A549 (cell line): ENCODE data around the gene RCE1. TPM values are rescaled to one million over a fixed set of nuclear protein-coding genes. Genes with fewer than 3 reads are reported as not detected.

Source experiments
- ATAC-seq, 2 experiments: fragments of 200-7000 bp in 1 of 2; fragments of >200 bp in 1 of 2; cut with Nextera tagmentation in 1 of 2; cut with Tn5 transposase in 1 of 2; 3 replicates each; pipeline versions ENCODE4 v1.8.0 to v1.9.1; 2018 to 2020; ENCODE audit warnings: mild to moderate bottlenecking in 1 of 2, moderate library complexity in 1 of 2
- CTCF ChIA-PET: fragments of 300-600 bp; sonication (Branson Sonifier 250); formaldehyde crosslinking; extraction: SDS; loops from one replicate; lab custom pipeline; 2021; ENCODE audit warnings: antibody characterized with exemption, inconsistent platforms; lab: Yijun Ruan, JAX
- POLR2A ChIA-PET: fragments of 350-600 bp; formaldehyde crosslinking; extraction: SDS; loops from one replicate; lab custom pipeline; 2021; ENCODE audit warnings: antibody characterized with exemption, inconsistent platforms; lab: Yijun Ruan, JAX
- DNase-seq, 2 experiments: peaks; one replicate each; pipeline versions ENCODE4 v3.0.0 to v3.0.0-alpha.2; 2011 to 2016; ENCODE audit warnings: low read depth in 1 of 2, low spot score in 1 of 2
- FAIRE-seq: peaks from 2 replicates; lab custom pipeline; 2011; peaks lifted over from hg19 to GRCh38; lab: Jason Lieb, UNC
- H3K27ac ChIP-seq, 2 experiments: fragments of >200 bp; sonication (Bioruptor Twin); formaldehyde crosslinking; 3 replicates each; pipeline ENCODE4 v1.5.1; 2016 to 2017
- H3K4me1 ChIP-seq: fragments of >200 bp; sonication (Bioruptor Twin); formaldehyde crosslinking; 3 replicates; pipeline ENCODE4 v1.6.1; 2016
- H3K4me2 ChIP-seq: fragments of >200 bp; sonication (Bioruptor Twin); formaldehyde crosslinking; 3 replicates; pipeline ENCODE4 v1.6.1; 2016
- H3K4me3 ChIP-seq: fragments of >200 bp; sonication (Bioruptor Twin); formaldehyde crosslinking; 3 replicates; pipeline ENCODE4 v1.5.1; 2016
- H3K9me3 ChIP-seq: fragments of >200 bp; sonication (Bioruptor Twin); formaldehyde crosslinking; 3 replicates; pipeline ENCODE4 v1.6.1; 2016
- BHLHE40 ChIP-seq: IDR thresholded peaks from 2 replicates; pipeline ENCODE4 v1.6.1; 2012; ENCODE audit warnings: low read depth, low read length, inconsistent platforms
- CEBPB ChIP-seq, 2 experiments: fragments of >200 bp in 1 of 2; sonication (Bioruptor Twin) in 1 of 2; formaldehyde crosslinking in 1 of 2; IDR thresholded peaks; 2 replicates each; pipeline ENCODE4 v1.6.1; 2012 to 2016
- CHD4 ChIP-seq: fragments of 200-600 bp; sonication (generic); IDR thresholded peaks from 2 replicates; pipeline ENCODE4 v1.6.1; 2016; ENCODE audit warnings: antibody characterized with exemption, mild to moderate bottlenecking, borderline replicate concordance
- EHF ChIP-seq: fragments of 250-450 bp; sonication (Bioruptor Pico); IDR thresholded peaks from 2 replicates; pipeline ENCODE4 v1.5.0; 2020; ENCODE audit warnings: mild to moderate bottlenecking
- EHMT2 ChIP-seq: fragments of 200-600 bp; sonication (generic); IDR thresholded peaks from 2 replicates; pipeline ENCODE4 v1.6.1; 2016; ENCODE audit warnings: antibody characterized with exemption, low read depth, mild to moderate bottlenecking, moderate library complexity
- FOSB ChIP-seq: fragments of 250-450 bp; sonication (Bioruptor Pico); IDR thresholded peaks from 2 replicates; pipeline ENCODE4 v1.5.0; 2020; ENCODE audit warnings: mild to moderate bottlenecking, moderate library complexity
- FOXS1 ChIP-seq: fragments of 250-450 bp; sonication (Bioruptor Pico); IDR thresholded peaks from 2 replicates; pipeline ENCODE4 v1.5.0; 2020; ENCODE audit warnings: mild to moderate bottlenecking, moderate library complexity
- HDAC2 ChIP-seq: fragments of 200-600 bp; sonication (generic); IDR thresholded peaks from 2 replicates; pipeline ENCODE4 v1.6.1; 2016
- HOXA7 ChIP-seq: fragments of 250-450 bp; sonication (Bioruptor Pico); IDR thresholded peaks from 2 replicates; pipeline ENCODE4 v1.5.0; 2020; ENCODE audit warnings: mild to moderate bottlenecking, moderate library complexity
- MAFK ChIP-seq: fragments of 450-650 bp; IDR thresholded peaks from 2 replicates; pipeline ENCODE4 v1.6.1; 2014; ENCODE audit not compliant: partially characterized antibody
- NFE2L2 ChIP-seq: fragments of 150-350 bp; conservative IDR thresholded peaks from 2 replicates; pipeline ENCODE4 v1.6.1; 2014; ENCODE audit warnings: low read length
- RARB ChIP-seq: fragments of 250-450 bp; sonication (Bioruptor Pico); IDR thresholded peaks from 2 replicates; pipeline ENCODE4 v1.8.0; 2021; ENCODE audit warnings: mild to moderate bottlenecking, moderate library complexity
- RCOR1 ChIP-seq: fragments of 150-350 bp; IDR thresholded peaks from 2 replicates; pipeline ENCODE4 v1.6.1; 2014; ENCODE audit warnings: antibody characterized with exemption, low read length, low read depth
- RNF2 ChIP-seq: fragments of 200-600 bp; sonication (generic); IDR thresholded peaks from 2 replicates; pipeline ENCODE4 v1.6.1; 2016; ENCODE audit warnings: low read depth, mild to moderate bottlenecking, antibody characterized with exemption, moderate library complexity, borderline replicate concordance
- WGBS: methylation state at CpG from one replicate; pipeline ENCODE4 v1.1.6; 2017; ENCODE audit errors: missing lambda C conversion rate; 5-methylcytosine and 5-hydroxymethylcytosine counted together
- polyA plus RNA-seq, 4 experiments: library from polyadenylated mRNA; depleted of rRNA in 3 of 4; stranded (reverse); fragments of >200 nt; fragmentation: RNase III in 1 of 4; extraction: RNeasy Plus Mini Kit Qiagen cat#74134 plus additional on column Dnase treatment in 1 of 4; gene quantifications; 2 replicates in 3 of 4; 3 replicates in 1 of 4; pipeline ENCODE4 v1.2.3, GENCODE V29; 2011 to 2017
- TF ChIP-seq, protein P1 (sequence below): IDR thresholded peaks from 2 replicates; pipeline ENCODE4 v1.6.1; 2012
- TF ChIP-seq, protein P2 (sequence below): IDR thresholded peaks from 2 replicates; pipeline ENCODE4 v1.6.1; 2012; ENCODE audit warnings: low read depth, borderline replicate concordance
- TF ChIP-seq, protein P3 (sequence below): fragments of >200 bp; sonication (Bioruptor Twin); formaldehyde crosslinking; IDR thresholded peaks from 3 replicates; pipeline ENCODE4 v1.5.1; 2016
- TF ChIP-seq, protein P4 (sequence below): fragments of >200 bp; sonication (Bioruptor Twin); formaldehyde crosslinking; IDR thresholded peaks from 3 replicates; pipeline ENCODE4 v1.6.1; 2016

RCE1 gene
- polyA plus RNA-seq, 2 of the 4 experiments (the other 2 are of a cell fraction) = 20.3 to 23.3 TPM

DNA sequence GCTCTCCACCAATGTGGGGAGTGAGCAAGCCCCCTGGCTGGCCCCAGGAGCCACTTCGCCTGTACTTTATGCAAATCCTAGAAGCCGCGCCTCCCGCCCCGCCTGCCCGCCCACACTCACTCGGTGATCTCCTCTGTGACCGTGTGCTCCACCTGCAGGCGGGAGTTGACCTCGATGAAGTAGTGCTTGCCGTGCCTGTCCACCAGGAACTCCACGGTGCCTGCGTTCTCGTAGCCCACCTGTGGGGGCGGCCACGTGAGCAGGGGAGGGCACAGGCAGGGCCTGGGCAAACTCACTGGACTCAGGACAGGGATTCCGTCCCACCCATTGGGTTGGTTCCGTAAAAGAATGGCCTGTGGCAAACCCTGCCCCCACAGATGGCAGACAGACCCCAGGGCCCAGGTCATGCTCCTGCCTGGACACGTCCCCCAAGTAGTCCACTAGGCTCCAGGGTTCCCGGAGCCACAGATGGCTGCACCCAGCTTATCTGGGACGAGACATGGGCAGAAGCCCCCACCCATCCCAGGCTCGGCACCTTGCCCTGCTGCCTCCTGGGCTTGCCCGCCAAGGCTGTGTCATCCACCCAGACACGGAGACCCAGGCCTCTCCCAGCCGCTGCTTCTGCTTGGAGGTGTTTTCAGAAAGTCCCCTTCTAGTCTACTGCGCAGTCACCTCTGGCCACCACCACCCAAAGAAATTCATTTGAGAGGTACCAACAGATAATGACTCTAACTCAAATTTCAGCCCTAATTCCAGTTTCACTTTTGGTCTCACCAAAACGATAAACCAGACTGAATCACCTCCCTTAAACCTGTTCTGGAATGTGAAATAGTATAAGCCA is 25.7 kb downstream of the RCE1 start (continued):
- TF ChIP-seq, protein P1, sequence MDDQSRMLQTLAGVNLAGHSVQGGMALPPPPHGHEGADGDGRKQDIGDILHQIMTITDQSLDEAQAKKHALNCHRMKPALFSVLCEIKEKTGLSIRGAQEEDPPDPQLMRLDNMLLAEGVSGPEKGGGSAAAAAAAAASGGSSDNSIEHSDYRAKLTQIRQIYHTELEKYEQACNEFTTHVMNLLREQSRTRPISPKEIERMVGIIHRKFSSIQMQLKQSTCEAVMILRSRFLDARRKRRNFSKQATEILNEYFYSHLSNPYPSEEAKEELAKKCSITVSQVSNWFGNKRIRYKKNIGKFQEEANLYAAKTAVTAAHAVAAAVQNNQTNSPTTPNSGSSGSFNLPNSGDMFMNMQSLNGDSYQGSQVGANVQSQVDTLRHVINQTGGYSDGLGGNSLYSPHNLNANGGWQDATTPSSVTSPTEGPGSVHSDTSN = no peak

DNA sequence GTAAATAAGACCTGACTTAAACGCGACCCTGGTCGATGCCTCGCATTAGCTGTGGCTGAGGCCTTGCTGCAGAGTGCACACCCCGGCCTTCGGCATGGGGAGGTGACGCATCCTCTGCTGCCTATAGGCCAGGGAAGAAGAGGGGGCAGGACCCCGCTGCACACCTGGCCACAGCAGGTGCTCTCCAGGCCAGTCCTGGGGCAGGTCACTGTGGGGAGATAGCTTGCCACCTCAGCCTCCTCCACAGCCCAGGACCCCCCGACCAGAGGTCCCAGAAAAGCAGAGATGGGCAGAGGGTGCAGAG is 26.3 kb downstream of the RCE1 start:
- Histone ChIP-seq H3K4me1 (peaks cover 7% of the 10 kb centered on the region), H3K4me2 (no peak overlapping the region), H3K4me3 (no peak overlapping the region), H3K27ac (peak overlapping the region in 1 of 2 experiments; percentile 76; a peak in 1 of 6 replicates), H3K9me3 (no peaks in the 10 kb centered on the region)
- no peak for DNase-seq
- no peak for FAIRE-seq
- no peak for ATAC-seq
- ChIA-PET POLR2A (no interaction called here), CTCF (interaction anchor here (0.9 to 11.6 kb wide), 4 partner anchors 9 to 106 kb away, joined by 3 to 135 read pairs (median 10); partner anchors contain the start of gene C11orf86)
- TF ChIP-seq HOXA7 (CRISPR knock-in tag) = no peak
- TF ChIP-seq CHD4 = no peak
- TF ChIP-seq RCOR1 = no peak
- TF ChIP-seq EHF = no peak
- TF ChIP-seq, protein P2, sequence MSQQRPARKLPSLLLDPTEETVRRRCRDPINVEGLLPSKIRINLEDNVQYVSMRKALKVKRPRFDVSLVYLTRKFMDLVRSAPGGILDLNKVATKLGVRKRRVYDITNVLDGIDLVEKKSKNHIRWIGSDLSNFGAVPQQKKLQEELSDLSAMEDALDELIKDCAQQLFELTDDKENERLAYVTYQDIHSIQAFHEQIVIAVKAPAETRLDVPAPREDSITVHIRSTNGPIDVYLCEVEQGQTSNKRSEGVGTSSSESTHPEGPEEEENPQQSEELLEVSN = no peak
- no peak for TF ChIP-seq NFE2L2
- TF ChIP-seq BHLHE40 = no peak
- no peak for TF ChIP-seq CEBPB (IDR thresholded peaks at IDR 0.05)
- no peak for TF ChIP-seq RARB (CRISPR knock-in tag)
- no peak for TF ChIP-seq MAFK
- no peak for TF ChIP-seq HDAC2
- no peak for TF ChIP-seq FOXS1 (CRISPR knock-in tag)
- TF ChIP-seq, protein P3, sequence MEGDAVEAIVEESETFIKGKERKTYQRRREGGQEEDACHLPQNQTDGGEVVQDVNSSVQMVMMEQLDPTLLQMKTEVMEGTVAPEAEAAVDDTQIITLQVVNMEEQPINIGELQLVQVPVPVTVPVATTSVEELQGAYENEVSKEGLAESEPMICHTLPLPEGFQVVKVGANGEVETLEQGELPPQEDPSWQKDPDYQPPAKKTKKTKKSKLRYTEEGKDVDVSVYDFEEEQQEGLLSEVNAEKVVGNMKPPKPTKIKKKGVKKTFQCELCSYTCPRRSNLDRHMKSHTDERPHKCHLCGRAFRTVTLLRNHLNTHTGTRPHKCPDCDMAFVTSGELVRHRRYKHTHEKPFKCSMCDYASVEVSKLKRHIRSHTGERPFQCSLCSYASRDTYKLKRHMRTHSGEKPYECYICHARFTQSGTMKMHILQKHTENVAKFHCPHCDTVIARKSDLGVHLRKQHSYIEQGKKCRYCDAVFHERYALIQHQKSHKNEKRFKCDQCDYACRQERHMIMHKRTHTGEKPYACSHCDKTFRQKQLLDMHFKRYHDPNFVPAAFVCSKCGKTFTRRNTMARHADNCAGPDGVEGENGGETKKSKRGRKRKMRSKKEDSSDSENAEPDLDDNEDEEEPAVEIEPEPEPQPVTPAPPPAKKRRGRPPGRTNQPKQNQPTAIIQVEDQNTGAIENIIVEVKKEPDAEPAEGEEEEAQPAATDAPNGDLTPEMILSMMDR = no peak
- no peak for TF ChIP-seq EHMT2
- 91% methylated on average over 9 of the region's 9 CpGs for WGBS

DNA sequence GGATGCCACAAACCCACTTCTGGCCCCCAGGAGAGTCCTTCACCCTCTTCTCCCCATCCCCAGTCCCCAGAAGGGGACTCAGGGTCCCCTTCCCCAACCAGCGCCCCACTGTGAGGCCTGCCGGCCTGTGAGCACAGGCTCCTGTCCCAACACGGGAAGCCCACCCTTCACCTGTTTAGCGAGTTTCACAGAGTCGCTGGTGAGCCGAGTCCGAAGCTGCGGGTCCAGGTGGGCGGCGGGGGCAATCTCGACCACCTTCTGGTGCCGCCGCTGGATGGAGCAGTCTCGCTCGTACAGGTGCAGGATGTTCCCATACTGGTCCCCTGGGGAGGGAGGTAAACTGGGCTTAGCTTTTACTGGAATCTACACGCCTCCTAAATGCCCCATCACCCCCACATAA is 26.9 kb downstream of the RCE1 start:
- CTCF ChIA-PET = interaction anchor here (0.6 to 11.6 kb wide), 7 partner anchors 10 to 251 kb away, joined by 3 to 135 read pairs (median 3); partner anchors contain the start of gene C11orf86
- TF ChIP-seq, protein P4, sequence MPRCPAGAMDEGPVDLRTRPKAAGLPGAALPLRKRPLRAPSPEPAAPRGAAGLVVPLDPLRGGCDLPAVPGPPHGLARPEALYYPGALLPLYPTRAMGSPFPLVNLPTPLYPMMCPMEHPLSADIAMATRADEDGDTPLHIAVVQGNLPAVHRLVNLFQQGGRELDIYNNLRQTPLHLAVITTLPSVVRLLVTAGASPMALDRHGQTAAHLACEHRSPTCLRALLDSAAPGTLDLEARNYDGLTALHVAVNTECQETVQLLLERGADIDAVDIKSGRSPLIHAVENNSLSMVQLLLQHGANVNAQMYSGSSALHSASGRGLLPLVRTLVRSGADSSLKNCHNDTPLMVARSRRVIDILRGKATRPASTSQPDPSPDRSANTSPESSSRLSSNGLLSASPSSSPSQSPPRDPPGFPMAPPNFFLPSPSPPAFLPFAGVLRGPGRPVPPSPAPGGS = no peak
- TF ChIP-seq FOSB (CRISPR knock-in tag) (no peak), RNF2 (no peak), BHLHE40 (no peak)
- POLR2A ChIA-PET = no interaction called here
- 95% methylated on average over 12 of the region's 16 CpGs for WGBS
- H3K27ac ChIP-seq = no peak overlapping the region
- H3K4me3 ChIP-seq = no peak overlapping the region
- peaks cover 9% of the 10 kb centered on the region for H3K4me1 ChIP-seq
- FAIRE-seq (no peak), DNase-seq (no peak), ATAC-seq (no peak)
- no peak overlapping the region for H3K4me2 ChIP-seq
- H3K9me3 ChIP-seq = no peaks in the 10 kb centered on the region
